HG03460 (cell line): ENCODE data around the gene BPHL.
"Not testable (repeated sequence)": the region's sequence is repeated elsewhere in the genome, so short reads cannot be mapped to it uniquely, and the experiment has no call there.

Source experiments
- ATAC-seq: cut with Tn5 transposase; IDR thresholded peaks from one replicate; pipeline ENCODE4 v1.9.1; 2021; ENCODE audit not compliant: unreplicated experiment

Gene BPHL

DNA sequence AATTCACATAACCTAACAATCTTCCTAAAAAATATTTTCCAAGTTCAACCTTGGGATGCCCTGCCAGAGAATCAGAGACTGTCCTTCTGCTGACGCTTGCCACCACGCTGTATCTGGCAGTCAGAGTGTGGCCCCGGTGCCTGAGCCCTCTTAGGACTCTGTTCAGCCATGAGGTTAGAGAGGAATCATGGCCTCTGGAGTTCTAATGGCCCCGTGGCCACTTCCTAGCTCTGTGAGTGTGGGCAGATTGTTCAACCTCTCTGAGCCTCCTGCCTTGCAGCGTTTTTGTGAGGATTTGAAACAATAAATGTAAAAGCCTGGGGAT is 2.2 kb downstream of the BPHL start:
- no peak for ATAC-seq

DNA sequence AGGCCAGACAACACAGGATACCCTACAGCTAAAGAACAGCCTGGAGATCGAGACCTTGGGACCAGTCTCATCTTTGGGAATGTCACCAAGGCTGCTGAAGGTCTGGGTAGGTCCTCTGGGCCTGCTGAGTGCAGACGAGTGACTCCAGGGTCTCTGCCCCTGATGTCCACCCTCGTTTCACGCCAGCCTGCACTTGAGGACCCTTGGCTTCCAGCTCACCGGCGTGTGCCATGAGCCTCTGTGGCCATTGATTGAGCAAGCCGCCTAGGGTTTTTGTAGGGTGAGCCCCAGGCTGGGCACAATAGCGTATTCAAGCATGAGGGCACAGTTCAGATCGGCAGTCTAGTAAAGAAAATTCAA is 4.3 kb downstream of the BPHL start:
- no peak for ATAC-seq

GRCh38 chr6:3124667-3125066 is 6.2 kb downstream of the BPHL start:
- ATAC-seq = no peak

DNA sequence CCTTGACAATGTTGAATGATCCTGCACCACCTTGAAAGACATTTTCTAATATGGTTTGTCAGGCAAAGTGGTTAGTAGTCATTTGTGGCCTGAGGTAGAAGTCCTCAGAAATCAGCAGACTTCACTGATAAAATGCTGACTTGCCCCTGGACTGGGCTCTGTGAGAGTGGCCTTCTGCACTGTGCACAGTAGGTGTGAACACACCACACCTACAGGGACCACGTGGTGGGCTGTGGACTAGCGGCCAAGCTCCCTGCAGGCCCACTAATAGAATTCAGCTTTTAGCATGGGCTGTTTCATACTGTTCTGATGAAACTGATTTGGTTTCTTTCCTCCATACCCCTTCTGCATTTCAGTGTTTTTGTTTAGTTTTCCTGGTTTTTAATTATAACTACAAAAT is 7.3 kb downstream of the BPHL start:
- ATAC-seq = no peak

- no peak for ATAC-seq
Measured at GRCh38 chr6:3128356-3129108, 10.0 kb downstream of the BPHL start.

DNA sequence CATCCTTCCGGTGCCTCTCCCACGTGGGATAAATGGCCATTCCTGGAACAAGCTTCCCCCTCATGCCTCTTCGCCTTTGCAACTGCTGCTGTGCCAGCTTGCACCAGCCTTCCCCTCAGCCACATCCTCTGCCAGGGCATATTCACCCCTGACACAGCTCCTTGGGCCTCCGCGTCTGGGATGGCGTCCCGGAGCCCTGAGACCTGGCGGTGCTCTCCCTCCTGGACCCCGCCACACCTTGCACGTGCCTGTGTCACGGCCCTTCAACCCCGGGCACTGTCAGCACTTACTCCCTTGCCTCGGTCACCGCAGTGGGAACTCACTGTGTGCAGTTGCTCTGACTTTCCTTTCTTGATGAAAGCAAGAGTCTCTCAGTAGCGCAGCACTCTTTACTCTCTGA is 13.2 kb downstream of the BPHL start:
- ATAC-seq = no peak

GRCh38 chr6:3133515-3133914 is 15.0 kb downstream of the BPHL start:
- ATAC-seq = no peak

- no peak for ATAC-seq
Measured at GRCh38 chr6:3135668-3136291, 17.3 kb downstream of the BPHL start.

DNA sequence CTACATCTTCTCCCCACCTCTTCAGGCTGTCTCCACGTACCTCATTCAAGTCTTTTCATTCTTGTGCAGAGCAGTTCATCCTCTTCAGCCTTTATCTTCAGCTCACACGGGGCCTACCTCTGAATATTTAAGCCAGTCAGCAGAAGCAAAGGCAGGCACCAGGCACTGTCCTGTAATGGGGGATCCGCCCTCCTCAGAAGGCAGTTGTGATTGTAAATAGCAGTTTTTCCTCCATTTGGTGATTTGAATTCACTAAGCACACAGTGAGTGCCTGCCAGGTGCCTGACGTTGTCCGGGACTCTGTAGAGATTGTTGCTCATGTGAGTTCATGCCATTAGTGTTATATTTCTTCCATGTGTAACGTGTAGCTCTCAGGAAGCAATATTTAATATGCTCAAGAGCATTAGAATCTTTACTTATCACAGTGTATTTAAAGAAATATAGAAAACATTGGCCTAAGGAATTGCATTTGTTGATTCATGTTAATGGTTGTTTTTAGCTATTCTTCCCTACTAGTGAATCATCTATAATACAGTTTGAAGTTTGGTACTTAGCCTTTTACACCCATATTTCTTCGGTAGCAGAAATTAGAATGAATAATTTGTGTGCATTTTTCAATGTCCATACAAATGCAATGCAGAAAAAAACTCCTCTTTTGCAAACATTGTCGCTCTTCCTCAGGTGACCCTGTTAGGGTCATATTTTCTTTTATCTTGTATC is 17.9 kb downstream of the BPHL start:
- no peak for ATAC-seq

DNA sequence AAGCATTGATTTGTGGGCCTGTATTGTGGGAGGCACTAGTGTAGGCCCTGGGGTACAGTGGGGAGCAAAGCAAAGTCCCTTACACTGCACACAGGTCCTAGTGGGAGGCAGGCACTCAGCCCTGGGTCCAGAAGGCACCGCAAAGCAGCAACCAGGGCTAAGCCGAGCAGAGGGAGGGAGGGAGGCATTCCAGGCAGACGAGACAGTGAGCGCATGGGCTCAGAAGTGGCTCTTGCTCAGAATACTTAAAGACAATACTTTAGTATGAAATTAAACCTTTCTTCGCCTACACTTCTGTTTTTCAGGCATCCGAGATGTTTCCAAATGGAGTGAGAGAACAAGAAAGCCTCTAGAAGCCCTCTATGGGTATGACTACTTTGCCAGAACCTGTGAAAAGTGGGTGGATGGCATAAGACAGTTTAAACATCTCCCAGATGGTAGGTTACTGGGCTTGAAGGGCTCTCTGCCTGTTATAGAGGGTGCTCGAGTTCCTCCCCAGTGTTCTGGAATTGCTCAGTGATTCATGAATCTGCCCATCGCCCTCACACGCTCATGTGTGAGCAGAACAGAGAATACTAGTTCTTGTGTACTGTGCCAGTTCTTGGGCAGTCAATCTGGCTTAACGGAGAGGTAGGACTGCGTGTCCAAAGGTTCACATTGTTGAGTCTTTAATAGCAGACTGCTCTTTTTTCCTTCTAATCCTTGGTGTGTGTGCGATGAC is 18.7 kb downstream of the BPHL start:
- no peak for ATAC-seq

DNA sequence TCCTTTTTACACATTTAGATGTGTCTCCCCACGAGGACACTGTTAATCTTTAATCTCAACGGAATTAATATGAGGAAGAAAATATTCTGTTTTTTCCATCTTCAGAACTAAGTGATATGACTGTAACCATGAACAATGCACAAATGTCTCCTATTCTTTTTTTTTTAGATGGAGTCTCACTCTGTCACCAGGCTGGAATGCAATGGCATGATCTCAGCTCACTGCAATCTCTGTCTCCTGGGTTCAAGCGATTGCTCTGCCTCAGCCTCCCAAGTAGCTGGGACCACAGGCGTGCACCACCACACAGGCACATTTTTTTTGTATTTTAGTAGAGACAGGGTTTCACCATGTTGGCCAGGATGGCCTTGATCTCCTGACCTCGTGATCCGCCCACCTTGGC is 19.4 kb downstream of the BPHL start:
- ATAC-seq = not testable (repeated sequence)

GRCh38 chr6:3138341-3138740 is 19.8 kb downstream of the BPHL start:
- no peak for ATAC-seq

GRCh38 chr6:3139090-3139903 is 20.8 kb downstream of the BPHL start:
- no peak for ATAC-seq

DNA sequence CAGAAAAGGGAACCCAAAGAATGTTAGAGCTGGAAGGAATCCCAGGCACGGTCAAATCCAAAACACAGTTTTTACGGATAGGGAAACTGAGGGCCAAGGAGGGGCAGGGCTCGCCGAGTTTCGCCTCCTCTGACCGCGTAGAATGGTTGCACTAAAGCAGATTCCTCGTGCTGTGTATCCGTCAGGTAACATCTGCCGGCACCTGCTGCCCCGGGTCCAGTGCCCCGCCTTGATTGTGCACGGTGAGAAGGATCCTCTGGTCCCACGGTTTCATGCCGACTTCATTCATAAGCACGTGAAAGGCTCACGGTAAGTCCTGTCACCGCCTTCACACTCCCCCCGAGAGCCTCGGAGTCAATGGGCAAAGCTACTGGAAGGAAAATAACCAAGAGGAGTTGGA is 21.7 kb downstream of the BPHL start:
- ATAC-seq = no peak

GRCh38 chr6:3142536-3142935 is 24.0 kb downstream of the BPHL start:
- no peak for ATAC-seq

DNA sequence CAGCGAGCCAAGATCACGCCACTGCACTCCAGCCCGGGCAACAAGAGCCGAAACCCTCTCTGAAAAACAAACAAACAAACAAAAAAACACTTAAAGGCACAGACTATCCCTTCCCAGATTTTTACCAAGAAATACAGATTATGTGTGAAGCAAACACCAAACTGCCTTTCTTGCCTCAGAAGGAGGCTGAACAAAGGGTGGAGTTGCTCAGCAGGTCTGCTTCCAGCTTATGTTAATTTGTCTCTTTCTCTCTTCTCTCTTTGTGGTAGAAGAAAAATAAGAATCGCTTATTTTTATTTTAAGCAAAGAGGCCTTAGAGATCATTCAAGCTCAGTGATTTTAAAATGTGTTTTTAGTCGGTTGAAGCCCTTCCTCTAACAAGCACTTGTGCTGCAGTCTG is 24.6 kb downstream of the BPHL start:
- no peak for ATAC-seq

- ATAC-seq = no peak
Measured at GRCh38 chr6:3144571-3144970, 26.1 kb downstream of the BPHL start.

DNA sequence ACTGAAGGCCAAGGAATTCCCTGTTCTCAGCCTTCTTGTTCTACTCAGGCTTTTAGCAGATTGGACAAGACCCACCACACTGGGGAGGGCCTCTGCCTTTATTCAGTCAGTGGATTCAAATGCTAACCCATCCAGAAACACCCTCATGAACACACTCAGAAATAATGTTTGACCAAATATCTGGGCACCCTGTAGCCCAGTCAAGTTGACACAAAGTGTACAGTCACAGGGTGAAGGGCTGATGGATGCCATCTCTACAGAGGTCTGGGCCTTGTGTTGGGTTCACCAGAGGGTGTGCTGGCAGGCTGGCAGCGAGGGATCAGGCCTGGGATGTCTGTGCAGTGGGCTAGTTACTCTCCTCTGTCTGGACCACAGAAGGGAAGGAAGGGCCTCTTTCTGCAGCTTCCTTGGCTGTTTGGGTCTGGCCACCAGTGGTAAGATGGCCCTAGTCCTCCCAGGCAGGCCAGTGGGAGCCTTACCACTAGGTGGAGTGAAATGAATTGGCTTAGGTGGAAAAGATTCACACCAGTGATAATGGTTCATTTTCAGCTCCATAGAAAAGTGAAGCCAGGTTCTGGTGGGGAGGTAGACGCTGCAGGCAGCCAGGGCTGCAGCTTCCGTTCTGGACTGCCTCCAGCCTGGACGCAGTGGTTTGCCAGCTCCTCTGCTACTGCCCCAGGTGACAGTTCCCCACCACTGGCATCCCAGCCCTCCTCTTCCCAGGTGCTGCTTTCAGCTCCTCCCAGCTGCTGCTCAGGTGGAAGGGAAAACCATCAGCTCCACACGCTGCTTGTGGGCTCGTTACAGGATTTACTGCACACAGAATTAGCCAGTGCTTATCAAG is 29.6 kb downstream of the BPHL start:
- no peak for ATAC-seq

GRCh38 chr6:3151691-3152090 is 33.2 kb downstream of the BPHL start:
- no peak for ATAC-seq

DNA sequence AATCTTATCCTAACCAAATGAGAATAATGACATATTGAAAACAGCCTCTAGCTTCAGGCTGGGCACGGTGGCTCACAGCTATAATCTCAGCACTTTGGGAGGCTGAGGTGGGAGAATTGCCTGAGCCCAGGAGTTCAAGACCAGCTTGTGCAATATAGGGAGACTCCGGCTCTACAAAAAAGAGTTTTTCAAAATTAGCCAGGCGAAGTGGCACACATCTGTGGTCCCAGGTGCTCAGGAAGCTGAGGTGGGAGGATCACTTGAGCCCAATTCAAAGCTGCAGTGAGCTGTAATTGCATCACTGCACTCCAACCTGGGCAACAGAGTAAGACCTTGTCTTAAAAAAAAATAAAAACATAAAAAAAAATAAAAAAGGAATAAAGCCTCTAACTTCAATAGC is 34.2 kb downstream of the BPHL start:
- no peak for ATAC-seq
